GM18867 (cell line): Measurements from ENCODE around the gene SURF1.
A peak's percentile ranks its signal among the peaks of the same experiment; 100 is the strongest.
"Not testable (repeated sequence)": the region's sequence is repeated elsewhere in the genome, so short reads cannot be mapped to it uniquely, and the experiment has no call there.

Experiments
- ATAC-seq: cut with Tn5 transposase; IDR thresholded peaks from one replicate; pipeline ENCODE4 v1.9.1; 2021; ENCODE audit warnings: mild to moderate bottlenecking, moderate library complexity; ENCODE audit not compliant: unreplicated experiment

The SURF1 gene, protein sequence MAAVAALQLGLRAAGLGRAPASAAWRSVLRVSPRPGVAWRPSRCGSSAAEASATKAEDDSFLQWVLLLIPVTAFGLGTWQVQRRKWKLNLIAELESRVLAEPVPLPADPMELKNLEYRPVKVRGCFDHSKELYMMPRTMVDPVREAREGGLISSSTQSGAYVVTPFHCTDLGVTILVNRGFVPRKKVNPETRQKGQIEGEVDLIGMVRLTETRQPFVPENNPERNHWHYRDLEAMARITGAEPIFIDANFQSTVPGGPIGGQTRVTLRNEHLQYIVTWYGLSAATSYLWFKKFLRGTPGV

DNA sequence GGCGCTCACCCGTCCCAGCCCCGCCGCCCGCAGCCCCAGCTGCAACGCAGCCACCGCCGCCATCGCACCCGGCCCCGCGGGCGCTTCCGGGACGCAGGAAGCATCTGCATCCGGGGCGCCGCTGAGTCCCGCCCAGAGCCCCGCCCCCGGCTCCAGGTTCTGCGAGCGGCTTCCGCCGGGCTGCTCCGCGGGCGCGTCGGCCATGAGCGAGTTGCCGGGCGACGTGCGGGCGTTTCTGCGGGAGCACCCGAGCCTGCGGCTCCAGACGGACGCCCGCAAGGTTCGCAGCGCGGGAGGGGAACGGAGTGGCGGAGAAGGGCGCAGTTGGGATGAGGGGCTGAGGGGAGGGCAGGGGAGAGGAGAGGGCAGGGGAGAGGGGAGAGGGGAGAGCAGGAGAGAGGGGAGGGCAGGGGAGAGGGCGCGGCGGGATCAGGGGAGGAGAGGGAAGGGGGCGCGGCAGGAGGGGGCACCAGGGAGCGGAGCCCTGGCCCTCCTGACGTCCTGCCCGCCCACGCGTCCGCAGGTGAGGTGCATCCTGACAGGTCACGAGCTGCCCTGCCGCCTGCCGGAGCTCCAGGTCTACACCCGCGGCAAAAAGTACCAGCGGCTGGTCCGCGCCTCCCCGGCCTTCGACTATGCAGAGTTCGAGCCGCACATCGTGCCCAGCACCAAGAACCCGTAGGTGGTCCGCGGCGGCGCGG, at the start of gene SURF1, which contains the start of gene SURF2:
SURF1 (minus strand) TSS at position 97 of the 701 bp plus-strand sequence; CDS start at position 63, 34 bp downstream.
SURF2 (plus strand) TSS at position 160 of the 701 bp plus-strand sequence; CDS start at position 203, 43 bp downstream.
- ATAC-seq: peak; percentile 62

DNA sequence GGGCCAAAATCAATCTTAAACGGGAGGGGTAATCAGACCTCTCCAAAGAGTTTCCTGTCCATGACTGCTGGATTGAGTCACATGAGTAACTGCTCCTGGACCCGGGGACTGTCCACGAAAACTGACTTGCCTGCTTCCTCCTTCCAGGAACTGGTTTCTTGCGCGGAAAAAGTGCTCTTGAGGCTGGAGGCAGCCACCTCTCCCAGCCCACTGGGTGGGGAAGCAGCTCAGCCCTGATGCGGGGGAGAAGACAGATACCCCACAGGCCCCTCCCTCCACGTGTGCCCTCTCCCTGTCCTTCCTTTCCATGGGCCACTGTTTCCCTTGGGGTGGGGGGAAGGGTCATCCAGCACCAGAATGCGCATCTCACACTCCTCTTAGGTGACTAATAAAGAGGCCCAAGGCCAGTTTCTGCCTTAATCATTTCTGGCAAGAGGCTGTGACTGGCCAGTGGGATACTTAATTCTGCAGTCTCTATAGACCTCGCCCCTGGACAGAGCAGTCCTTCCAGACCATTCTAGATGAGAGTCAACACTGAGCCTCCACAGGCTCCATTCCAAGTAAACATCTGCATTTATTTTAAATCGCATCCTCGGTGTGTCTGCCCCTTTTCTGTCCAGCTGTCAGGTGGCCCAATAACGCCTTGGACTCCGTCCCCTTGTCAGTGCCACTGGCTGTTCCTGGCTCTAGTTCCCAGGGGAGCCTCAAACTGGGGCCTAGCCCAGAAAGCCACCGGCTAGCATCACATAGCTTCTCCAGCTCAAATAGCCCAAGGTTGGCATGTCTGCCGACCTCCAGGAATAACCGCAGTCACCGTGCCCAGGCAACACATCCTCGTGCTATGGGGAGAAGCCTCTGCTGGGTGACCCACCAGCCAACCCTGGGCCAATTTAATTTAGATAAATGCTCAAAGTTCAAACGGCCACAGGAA, 49.5 kb upstream of the SURF1 start:
- no peak for ATAC-seq

DNA sequence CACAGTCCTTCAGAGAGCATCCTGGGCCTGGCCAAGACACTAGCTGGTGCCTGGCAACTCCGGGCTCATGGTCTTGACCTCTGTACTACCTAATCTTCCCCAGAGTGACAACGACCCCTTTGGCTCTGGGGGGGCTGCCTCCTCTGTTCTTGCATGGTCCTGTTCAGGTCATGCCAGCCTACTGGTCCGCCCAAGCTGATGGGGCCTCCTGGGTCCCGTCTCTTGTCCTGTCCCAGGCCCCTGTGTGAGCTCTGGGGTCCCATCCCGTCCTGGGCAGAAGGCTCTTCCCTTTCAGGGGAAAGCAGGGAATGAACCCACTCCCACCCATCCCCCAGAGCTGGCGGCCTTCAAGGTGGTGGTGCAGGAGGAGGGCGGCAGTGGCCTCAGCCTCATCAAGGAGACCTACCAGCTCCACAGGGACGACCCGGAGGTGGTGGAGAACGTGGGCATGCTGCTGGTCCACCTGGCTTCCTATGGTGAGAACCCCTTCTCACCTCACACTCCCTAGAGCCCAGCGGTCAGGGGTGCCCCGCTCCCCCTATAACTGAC, 48.2 kb upstream of the SURF1 start:
- no peak for ATAC-seq

DNA sequence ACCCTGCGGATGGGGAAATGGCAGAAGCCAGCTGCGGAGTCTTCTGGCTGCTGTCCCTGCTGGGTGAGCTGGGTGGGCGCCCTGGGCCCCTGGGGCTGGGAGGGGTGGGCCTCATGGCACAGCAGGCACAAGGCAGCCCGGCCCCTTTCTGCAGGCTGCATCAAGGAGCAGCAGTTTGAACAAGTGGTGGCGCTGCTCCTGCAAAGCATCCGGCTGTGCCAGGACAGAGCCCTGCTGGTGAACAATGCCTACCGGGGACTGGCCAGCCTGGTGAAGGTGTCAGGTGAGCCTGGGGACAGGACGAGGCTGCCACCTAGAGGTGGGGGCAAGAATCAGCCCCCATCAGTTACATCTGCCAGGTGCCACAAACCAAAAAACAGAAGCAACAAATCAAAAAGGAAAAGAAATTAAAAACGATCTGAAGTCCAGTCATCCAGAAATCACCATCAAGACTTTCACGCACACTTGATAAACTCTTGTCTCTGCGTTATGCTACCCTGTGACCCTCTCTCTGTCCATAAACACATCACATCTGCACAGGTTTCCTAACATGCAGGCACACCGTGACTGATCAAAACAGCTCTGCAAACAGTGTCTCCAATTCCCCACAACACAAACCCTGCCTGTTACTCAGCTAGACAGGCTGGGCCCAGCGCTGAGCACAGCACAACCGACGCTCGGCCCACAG, 47.6 kb upstream of the SURF1 start:
- no peak for ATAC-seq

DNA sequence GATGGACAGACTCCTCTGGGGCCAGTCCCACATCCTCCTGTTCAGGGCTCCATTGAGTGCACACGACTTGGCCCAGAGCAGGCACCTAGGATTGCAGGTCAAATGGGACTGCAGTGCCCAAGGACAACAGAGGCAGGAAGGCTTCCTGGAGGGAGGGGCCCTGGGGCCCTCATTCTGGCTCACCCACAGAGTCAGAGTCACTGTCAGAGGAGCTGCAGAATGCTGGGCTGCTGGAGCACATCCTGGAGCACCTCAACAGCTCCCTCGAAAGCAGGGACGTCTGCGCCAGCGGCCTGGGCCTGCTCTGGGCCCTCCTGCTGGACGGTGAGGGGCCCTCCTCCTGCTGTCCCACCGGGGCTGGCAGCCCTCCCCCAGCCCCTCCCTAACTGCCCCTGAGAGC, 46.4 kb upstream of the SURF1 start:
- ATAC-seq: no peak

DNA sequence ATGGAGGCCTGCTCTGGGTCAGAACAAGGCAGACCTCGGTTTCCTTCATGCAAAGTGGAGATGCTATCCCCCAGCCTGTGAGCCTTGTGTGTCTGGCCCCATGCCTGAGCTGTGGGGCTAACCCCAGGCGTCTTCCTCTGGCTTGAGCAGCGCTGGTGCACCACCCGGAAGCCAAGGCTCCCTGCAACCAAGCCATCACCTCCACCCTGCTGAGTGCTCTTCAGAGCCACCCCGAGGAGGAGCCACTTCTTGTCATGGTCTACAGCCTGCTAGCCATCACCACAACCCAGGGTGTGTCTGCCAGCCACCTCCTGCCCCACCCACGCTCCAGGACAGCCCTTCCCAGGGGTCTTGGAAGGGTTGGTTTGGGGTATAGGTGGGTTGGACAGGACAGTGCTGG, 45.3 kb upstream of the SURF1 start:
- no peak for ATAC-seq

DNA sequence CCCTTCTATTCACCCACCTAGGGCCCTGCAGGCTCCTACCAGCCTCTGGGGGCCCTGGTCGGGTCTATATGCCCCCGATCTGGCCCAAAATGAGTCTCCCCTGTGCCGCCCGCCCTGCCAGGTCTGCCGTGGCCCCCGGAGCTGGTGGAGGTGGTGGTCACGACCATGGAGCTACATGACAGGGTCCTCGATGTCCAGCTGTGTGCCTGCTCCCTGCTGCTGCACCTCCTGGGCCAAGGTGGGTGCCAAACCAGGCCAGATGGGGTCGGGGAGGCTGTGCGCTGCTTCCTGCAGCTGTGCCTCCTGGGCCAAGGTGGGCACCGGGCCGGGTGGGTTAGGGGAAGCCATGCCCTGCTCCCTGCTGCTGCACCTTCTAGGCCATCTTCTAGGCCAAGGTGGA, 44.0 kb upstream of the SURF1 start:
- no peak for ATAC-seq

DNA sequence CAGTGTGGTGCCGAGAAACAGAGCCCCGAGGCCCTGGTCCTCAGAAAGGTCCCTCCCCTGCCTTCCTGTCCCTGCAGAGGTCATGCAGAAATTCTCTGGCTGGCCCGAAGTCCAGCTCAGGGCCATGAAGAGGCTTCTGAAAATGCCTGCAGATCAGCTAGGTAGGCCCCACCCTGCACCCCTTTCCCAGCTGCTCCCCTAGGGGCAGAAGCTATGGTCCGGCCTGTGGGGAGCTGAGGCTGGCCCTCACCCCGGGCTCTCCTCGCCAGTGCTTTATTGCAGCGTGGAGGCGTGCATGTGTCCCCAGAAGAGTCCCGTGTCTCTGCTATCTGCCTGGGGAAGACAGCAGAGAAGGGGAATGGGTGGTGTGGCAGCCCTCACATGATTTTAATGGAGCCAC, 41.6 kb upstream of the SURF1 start:
- ATAC-seq: no peak

DNA sequence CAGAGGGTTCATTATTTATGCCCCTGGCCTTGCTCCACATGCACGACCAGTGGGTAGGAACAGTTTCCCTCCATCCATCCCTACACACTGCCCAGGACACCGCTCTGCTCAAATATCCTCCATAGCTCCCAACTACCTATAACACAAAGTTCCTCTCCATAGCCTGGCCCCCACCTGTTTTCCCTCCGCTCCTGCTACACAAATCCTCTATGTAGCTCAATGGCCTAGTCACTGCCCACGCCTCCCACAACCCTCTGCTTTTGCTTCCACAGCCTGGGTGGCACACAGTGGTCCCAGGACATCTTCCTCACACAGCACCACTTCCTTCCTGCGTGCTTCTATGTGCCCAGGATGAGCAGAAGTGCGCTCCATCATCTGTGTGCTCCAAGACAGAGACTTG, 41.1 kb upstream of the SURF1 start:
- no peak for ATAC-seq

DNA sequence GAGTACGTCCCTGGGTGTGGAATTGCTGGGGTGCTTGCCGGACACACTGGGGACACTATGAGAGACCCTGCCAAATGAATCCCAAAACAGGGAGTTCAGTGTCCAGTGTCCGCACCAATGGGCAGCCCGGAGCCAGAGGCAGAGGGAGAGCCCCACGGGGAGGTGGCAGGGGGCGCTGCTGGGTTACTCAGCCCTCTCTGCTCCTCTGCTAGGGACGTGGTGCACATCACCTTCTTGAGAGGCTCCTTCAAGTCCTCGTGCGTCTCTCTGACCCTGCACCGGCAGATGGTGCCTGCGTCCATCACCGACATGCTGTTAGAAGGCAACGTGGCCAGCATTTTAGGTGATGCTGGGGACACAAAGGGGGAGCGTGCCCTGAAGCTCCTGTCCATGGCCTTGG, 40.7 kb upstream of the SURF1 start:
- ATAC-seq: no peak

DNA sequence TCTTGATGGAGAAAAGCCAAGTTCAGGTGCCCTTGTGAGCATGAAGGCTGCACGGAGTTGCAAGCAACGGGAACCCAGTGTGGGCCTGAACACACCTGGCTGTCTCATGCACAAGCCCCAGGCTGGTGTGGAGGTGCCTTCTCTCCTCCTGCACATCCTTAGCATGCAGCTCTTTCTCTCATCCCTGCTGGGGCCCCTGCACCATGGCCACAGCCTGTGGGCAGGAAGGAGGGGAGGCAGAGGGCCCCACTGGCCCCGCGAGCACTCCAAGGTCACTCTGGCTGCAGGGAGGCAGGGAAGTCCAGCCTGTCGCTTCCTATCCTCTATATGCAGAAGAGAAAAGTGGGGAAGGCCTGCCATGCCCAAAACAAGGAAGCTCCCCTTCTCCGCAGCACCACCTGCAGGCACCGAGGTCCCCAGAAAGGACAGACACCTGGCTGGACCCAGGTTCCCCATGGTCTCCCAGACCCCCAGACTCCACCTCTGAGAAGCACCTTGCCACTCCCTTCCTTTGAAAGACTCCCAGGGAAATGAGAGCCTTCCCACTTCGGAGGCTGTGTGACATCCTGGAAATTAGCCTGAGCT, 38.5 kb upstream of the SURF1 start:
- ATAC-seq: no peak

DNA sequence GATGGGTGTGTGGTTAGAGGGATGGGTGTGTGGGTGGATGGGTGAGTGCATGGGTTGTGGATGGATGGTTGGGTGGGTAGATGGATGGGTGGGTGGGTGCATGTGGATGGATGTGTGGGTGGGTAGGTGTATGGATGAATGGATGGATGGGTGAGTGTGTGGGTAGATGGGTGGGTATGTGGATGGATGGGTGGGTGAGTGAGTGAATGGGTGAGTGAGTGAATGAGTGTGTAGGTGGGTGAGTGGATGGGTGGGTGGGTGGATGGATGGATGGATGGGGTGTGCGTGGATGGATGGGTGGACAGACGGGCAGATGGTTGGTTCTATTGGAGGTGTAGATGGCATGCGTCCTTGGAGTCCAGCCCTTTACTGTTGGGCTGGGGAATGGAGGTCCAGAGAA, 37.1 kb upstream of the SURF1 start:
- ATAC-seq: no peak

DNA sequence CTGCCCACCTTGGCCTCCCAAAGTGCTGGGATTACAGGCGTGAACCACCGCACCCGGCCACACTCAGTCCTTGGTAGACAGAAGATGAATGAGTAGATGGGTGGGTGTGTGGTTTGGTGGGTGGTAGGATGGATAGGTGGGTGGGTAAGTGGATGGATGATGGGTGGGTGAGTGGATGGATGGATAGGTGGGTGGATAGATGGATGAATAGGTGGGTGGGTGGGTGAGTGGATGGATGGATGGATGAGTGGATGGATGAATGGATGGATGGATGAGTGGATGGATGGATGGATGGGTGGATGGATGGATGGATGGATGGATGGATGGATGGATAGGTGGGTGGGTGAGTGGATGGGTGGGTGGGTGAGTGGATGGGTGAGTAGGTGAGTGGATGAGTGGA, 36.0 kb upstream of the SURF1 start:
- not testable (repeated sequence) for ATAC-seq

DNA sequence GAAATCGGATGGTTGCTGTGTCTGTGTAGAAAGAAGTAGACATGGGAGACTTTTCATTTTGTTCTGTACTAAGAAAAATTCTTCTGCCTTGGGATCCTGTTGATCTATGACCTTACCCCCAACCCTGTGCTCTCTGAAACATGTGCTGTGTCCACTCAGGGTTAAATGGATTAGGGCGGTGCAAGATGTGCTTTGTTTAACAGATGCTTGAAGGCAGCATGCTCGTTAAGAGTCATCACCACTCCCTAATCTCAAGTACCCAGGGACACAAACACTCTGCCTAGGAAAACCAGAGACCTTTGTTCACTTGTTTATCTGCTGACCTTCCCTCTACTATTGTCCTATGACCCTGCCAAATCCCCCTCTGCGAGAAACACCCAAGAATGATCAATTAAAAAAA, 35.2 kb upstream of the SURF1 start:
- not testable (repeated sequence) for ATAC-seq

DNA sequence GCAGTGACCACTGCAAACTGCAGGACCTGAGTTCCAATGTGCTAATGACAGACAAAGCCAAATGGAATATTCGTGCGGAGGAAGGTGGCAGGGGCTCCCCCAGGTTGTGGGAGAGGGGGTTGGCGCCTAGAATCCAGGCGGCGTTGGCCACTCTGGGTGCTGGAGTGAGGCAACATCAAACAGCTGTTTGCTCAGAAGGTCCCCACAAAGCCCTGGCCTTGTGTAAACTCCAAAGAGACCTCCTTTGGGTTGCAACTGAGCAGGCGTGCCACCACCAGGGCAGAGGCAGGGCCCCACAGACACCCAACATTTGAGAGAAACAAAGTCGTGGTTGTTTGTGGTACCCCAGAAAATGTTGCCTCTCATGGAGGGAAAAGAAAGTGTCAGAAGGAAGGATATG, 34.4 kb upstream of the SURF1 start:
- ATAC-seq: no peak

DNA sequence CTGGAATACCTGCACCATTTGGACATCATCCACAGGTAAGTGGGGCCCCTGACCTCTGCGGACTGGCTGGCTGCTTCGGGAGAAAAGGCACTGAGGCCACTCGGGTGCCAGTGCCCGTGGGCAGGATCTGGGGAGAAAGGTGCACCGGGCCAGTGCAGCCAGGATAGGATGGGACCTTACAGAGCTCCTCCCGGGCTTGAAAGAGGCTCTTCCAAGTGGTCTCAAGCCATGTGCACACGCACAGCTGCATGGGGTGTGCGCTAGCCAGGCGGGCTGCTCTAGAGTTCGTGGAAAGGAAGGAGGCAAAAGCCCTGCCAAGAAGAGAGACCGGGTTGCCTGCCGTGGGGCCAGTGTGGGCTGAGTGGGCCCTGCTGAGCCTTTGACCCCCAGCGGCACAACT, 33.3 kb upstream of the SURF1 start:
- no peak for ATAC-seq

DNA sequence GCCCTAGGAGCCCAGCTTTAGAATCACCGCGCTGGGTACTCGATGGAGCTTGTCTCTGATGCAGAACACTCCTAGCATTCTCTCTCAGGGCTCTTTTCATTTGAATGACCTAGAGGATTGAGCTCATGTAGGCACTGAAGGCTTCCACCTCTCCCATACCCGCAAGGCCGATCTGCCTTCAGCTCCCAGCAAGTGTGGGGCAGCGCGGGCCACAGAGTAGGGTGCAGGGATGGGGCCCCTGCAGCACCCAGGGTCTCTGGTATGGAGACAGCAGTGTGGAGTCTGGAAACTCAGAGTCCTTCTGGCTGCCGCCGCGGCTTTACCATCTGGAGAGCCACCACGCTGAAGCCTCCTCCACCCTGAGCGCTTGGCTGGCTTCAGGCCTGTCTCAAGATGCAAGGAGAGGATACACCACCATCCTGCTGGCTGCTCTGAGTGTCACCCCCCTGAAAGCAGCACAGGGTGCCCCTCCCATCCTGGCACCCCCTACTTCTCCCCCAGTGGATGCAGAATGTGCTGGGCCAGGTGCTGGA, 32.8 kb upstream of the SURF1 start:
- no peak for ATAC-seq

DNA sequence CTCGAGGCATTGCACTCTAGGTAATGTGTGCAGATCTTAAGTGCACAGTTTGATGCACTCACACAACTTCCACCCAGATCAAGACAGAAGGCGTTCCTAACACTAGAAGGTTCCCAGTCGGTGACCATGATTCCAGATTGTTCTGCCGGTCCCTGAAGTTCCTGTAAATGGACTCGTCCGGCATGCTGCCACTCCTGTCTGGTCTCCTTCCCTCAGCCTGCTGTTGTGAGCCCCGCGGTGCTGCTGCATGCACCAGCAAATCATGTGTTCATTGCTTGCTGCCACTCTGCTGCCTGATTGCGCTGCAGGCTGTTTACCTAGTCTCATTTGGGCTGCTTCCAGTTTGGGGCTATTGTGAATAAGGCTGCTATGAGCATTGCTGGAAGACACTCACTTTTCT, 31.4 kb upstream of the SURF1 start:
- ATAC-seq: no peak

DNA sequence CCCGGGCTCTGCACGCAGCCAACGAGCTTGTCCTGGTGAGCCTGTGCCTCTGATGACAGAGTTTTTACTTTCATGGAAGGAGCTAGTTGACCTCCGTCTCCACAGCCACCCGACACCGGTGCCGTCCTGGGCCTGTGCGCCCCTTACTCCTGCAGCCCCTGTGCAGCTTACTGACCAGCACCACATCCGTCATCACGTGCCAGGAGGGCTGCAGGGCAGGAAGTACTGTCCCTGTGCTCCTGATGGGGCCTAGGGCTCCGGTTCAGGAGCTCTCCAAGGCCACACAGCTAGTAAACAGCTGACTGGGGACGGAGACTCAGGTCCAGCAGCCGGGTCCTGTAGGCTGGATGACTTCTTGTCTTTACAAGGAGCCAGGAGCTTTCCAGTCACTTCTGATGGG, 30.1 kb upstream of the SURF1 start:
- ATAC-seq: no peak

DNA sequence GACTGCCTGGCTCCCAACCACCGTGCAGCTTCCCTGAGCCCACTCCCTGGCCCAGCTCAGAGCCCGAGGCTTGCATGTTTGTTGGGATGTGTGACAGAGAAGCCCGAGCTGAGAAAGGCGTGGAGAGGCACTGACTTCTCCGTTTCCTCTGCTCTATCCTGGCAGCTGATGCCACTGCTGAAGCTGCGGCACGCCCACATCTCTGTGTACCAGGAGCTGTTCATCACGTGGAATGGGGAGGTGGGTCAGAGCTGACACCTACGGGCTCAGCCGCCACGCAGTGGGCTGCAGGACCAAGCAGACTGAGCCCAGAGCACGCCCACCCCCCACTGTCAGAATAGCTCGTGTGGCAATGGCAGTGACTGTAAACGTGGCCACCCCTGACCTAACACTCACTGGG, 29.2 kb upstream of the SURF1 start:
- ATAC-seq: no peak
